ENCODE results near the gene FNDC3A. TPM values are rescaled to one million over a fixed set of nuclear protein-coding genes. Genes with fewer than 3 reads are reported as not detected.
A peak's percentile ranks its signal among the peaks of the same experiment; 100 is the strongest.

FNDC3A gene
- total RNA-seq, 1 donor from 2014 or later: 38.4 TPM

DNA sequence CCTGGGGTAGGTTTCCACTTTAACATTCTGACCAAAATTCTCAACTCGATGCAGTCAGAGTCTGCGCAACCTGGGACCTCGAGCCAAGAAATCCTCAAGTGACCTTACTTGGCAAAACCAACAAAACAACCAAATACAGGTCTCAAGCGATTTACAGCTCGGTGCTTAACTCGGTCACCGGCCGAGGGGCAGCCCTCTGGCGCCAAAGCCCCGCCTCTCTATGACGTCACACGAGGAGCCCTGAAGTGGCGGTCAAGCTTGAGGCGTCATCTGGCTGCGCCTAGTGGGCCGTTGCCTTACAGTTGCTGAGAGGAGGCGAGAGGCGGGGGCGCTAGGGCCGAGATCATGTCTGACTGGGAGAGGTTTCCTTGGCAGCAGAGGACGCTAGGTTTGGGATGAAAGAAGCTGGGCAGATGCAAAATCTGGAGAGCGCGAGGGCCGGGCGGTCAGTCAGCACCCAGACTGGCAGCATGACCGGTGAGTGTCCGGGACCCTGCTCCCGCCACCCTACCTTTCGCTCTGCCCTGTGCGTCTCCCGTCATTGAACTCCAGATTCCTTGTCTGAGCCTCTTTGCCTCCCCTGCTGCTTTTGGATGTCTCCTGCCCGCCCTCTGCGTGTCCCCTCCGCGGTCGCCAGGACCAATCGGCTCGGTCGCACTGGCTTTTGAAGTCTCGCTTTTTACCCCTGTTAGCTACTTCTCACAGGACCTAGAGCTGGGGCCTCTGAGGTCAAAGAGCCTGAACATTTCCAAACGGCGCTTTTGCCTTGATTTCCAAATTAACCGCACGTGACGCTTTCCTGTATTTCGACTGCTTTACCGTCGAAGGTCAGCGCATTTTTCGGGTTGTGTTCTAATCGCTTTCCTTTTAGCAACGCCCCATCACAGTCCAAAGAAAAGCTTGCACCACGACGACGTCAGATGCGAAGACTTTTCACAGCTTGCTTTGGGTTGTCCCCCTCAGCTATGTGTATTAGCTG lies 272.2 kb downstream of the FNDC3A start, which contains the start of gene CDADC1:
Gene CDADC1, plus strand, starts transcription at position 283 of the 979 bp plus-strand sequence. Its CDS starts 113 bp downstream, at position 396.
- DNase-seq (ENCODE audit: low read depth in 2 of 2): peak; percentile 87 to 97

GRCh38 chr13:49248622-49249002 lies 272.9 kb downstream of the FNDC3A start:
- peak in 1 of 2 donors; percentile 4 for DNase-seq (ENCODE audit: low read depth in 2 of 2)

GRCh38 chr13:49251326-49251725 lies 275.6 kb downstream of the FNDC3A start:
- no peak for DNase-seq (ENCODE audit: low read depth in 2 of 2)

- no peak for DNase-seq (ENCODE audit: low read depth in 2 of 2)
Observed at GRCh38 chr13:49253310-49253709, 277.6 kb downstream of the FNDC3A start.

DNA sequence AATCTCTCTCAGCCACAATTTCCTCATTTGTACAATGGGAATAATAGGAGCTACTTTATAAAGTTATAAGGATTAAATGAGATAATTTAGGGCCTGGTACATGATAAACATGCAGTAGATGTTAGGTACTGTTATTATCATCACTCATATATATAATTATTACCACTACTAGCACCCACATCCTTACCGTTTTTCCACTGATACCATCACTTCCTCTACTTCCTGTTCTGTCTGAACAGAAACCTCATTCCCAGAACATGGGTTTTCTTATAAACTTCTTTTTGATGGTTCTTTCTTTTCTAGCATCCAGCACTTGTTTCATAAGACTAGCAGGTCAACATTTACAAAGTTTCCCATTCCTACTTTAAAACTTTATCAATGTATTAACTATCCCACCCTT lies 278.3 kb downstream of the FNDC3A start:
- DNase-seq (ENCODE audit: low read depth in 2 of 2): peak in 1 of 2 donors; percentile 9

DNA sequence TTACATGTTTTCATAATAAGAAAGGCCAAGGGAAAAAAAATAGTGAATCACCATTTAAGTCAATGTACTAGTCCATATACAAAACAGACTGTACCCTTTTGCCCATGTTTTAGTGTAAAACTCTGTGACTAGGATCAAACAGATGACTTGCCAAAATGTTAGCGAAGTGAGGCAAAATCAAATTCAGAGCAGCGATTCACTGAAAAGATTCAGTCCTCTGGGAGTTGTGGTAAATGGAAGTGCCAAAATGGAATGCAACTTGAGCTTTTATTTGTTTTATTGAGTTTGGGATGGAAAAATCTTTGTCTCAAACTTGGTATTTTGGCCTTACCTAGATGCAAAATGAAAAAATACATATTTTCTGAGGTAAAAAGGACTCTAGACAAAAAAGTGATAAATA lies 281.1 kb downstream of the FNDC3A start:
- DNase-seq (ENCODE audit: low read depth in 2 of 2): no peak

GRCh38 chr13:49258089-49258796 lies 282.5 kb downstream of the FNDC3A start:
- DNase-seq (ENCODE audit: low read depth in 2 of 2): no peak

Other genes with a start within 250 kb of the FNDC3A start
- gene MLNR, start 244.4 kb downstream of the FNDC3A start, total RNA-seq: not detected in 2 replicates